ENCODE measurements around the gene RELT.

DNA sequence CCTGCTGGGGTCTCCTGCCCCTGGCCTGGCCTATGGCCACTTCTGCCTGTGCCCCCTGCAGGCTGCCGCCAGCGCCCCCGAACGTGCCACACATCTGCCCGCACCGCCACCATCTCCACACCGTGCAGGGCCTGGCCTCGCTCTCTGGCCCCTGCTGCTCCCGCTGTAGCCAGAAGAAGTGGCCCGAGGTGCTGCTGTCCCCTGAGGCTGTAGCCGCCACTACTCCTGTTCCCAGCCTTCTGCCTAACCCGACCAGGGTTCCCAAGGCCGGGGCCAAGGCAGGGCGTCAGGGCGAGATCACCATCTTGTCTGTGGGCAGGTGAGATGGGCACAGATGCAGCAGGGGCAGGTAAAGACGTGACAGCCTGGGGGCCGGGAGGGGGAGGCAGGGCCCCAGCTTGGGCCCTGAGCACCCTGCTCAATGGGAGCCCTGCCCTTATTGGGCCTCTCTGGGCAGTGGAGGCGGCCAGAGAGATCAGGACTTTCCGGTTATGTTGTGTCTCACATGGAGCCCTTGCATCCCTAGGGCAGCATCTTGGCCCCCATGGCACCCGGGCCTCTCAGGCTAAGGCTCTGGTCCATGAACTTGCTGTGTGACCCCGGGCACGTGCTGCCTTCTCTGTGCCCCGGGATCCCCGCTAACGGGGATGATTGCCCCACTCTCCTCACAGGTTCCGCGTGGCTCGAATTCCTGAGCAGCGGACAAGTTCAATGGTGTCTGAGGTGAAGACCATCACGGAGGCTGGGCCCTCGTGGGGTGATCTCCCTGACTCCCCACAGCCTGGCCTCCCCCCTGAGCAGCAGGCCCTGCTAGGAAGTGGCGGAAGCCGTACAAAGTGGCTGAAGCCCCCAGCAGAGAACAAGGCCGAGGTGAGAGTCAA is 18.5 kb downstream of the RELT start:
- TF ChIP-seq, protein P1, sequence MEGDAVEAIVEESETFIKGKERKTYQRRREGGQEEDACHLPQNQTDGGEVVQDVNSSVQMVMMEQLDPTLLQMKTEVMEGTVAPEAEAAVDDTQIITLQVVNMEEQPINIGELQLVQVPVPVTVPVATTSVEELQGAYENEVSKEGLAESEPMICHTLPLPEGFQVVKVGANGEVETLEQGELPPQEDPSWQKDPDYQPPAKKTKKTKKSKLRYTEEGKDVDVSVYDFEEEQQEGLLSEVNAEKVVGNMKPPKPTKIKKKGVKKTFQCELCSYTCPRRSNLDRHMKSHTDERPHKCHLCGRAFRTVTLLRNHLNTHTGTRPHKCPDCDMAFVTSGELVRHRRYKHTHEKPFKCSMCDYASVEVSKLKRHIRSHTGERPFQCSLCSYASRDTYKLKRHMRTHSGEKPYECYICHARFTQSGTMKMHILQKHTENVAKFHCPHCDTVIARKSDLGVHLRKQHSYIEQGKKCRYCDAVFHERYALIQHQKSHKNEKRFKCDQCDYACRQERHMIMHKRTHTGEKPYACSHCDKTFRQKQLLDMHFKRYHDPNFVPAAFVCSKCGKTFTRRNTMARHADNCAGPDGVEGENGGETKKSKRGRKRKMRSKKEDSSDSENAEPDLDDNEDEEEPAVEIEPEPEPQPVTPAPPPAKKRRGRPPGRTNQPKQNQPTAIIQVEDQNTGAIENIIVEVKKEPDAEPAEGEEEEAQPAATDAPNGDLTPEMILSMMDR (IDR thresholded peaks at IDR 0.05), result no peak
- no peak for TF ChIP-seq POLR2A (IDR thresholded peaks at IDR 0.05)
